NCI-H345 treated with DMSO at 0.1 percent for 48 hours (cell line): ENCODE results near the gene ANKRD24.
"Not testable (repeated sequence)": the region's sequence is repeated elsewhere in the genome, so short reads cannot be mapped to it uniquely, and the experiment has no call there.

Experiments
- DNase-seq: peaks from one replicate; lab custom pipeline; 2025; ENCODE audit not compliant: unreplicated experiment; lab: John Stamatoyannopoulos, UW

Gene ANKRD24

GRCh38 chr19:4197625-4198466, 15.4 kb downstream of the ANKRD24 start:
- DNase-seq: no peak

GRCh38 chr19:4198467-4199126, 16.1 kb downstream of the ANKRD24 start:
- DNase-seq: no peak

GRCh38 chr19:4199699-4200293, 17.3 kb downstream of the ANKRD24 start:
- DNase-seq: no peak

- no peak for DNase-seq
These were observed 18.6 kb downstream of the ANKRD24 start for GRCh38 chr19:4200940-4201542.

GRCh38 chr19:4201798-4202197, 19.3 kb downstream of the ANKRD24 start:
- no peak for DNase-seq

- DNase-seq: no peak
These were observed 24.5 kb downstream of the ANKRD24 start for GRCh38 chr19:4206818-4207484.

- no peak for DNase-seq
These were observed 26.1 kb downstream of the ANKRD24 start for GRCh38 chr19:4208385-4209094.

- DNase-seq: no peak
These were observed 27.8 kb downstream of the ANKRD24 start for GRCh38 chr19:4210166-4210731.

- DNase-seq: no peak
These were observed 30.6 kb downstream of the ANKRD24 start for GRCh38 chr19:4213116-4213515.

GRCh38 chr19:4215807-4216206, 33.3 kb downstream of the ANKRD24 start:
- DNase-seq: no peak

- DNase-seq: no peak
These were observed 34.4 kb downstream of the ANKRD24 start for GRCh38 chr19:4216846-4217245.

GRCh38 chr19:4217429-4218264, 35.2 kb downstream of the ANKRD24 start:
- no peak for DNase-seq

- not testable (repeated sequence) for DNase-seq
These were observed 36.0 kb downstream of the ANKRD24 start for GRCh38 chr19:4218523-4218922.

GRCh38 chr19:4220188-4220587, 37.7 kb downstream of the ANKRD24 start:
- no peak for DNase-seq

GRCh38 chr19:4224470-4224869, 42.0 kb downstream of the ANKRD24 start:
- DNase-seq: no peak

GRCh38 chr19:4225885-4226284, 43.4 kb downstream of the ANKRD24 start:
- DNase-seq: no peak

GRCh38 chr19:4227771-4228170, 45.3 kb downstream of the ANKRD24 start:
- DNase-seq: no peak

GRCh38 chr19:4228765-4229178, 46.3 kb downstream of the ANKRD24 start:
- no peak for DNase-seq
